ENCODE measurements around the gene C5orf15.
"Not testable (repeated sequence)": the region's sequence is repeated elsewhere in the genome, so short reads cannot be mapped to it uniquely, and the experiment has no call there.

C5orf15 gene

GRCh38 chr5:133994297-133994989 lies 26.0 kb upstream of the C5orf15 start:
- no peak for DNase-seq

- DNase-seq, result peak; percentile 87
Measured at GRCh38 chr5:133993185-133993936, 24.9 kb upstream of the C5orf15 start.

GRCh38 chr5:133992429-133993155 lies 24.2 kb upstream of the C5orf15 start:
- DNase-seq, result no peak

GRCh38 chr5:133991171-133991910 lies 22.9 kb upstream of the C5orf15 start:
- DNase-seq, result no peak

- no peak for DNase-seq
Measured at GRCh38 chr5:133990396-133990795, 22.0 kb upstream of the C5orf15 start.

- DNase-seq, result no peak
Measured at GRCh38 chr5:133985540-133986180, 17.2 kb upstream of the C5orf15 start.

- no peak for DNase-seq
Measured at GRCh38 chr5:133983674-133984073, 15.2 kb upstream of the C5orf15 start.

GRCh38 chr5:133981714-133982113 lies 13.3 kb upstream of the C5orf15 start:
- DNase-seq, result no peak

- DNase-seq, result no peak
Measured at GRCh38 chr5:133980652-133981051, 12.2 kb upstream of the C5orf15 start.

- no peak for DNase-seq
Measured at GRCh38 chr5:133978943-133979342, 10.5 kb upstream of the C5orf15 start.

GRCh38 chr5:133977858-133978257 lies 9.4 kb upstream of the C5orf15 start:
- peak; percentile 73 for DNase-seq

- DNase-seq, result no peak
Measured at GRCh38 chr5:133977161-133977787, 8.8 kb upstream of the C5orf15 start.

- DNase-seq, result not testable (repeated sequence)
Measured at GRCh38 chr5:133975546-133975945, 7.1 kb upstream of the C5orf15 start.

GRCh38 chr5:133974142-133974541 lies 5.7 kb upstream of the C5orf15 start:
- no peak for DNase-seq

GRCh38 chr5:133970325-133970909 lies 2.0 kb upstream of the C5orf15 start:
- no peak for DNase-seq

- DNase-seq, result peak; percentile 24
Measured at GRCh38 chr5:133969654-133970324, 1.4 kb upstream of the C5orf15 start.

GRCh38 chr5:133967698-133968203 lies 674 bp downstream of the C5orf15 start:
- peak; percentile 33 for DNase-seq

GRCh38 chr5:133967124-133967523 lies 1.3 kb downstream of the C5orf15 start:
- peak; percentile 30 for DNase-seq

GRCh38 chr5:133966090-133966489 lies 2.3 kb downstream of the C5orf15 start:
- no peak for DNase-seq

GRCh38 chr5:133963493-133964128 lies 4.8 kb downstream of the C5orf15 start:
- no peak for DNase-seq

Measured in fibroblast of skin of back (primary cell).